ENCODE measurements around the gene CYTH4. TPM values are rescaled to one million over a fixed set of nuclear protein-coding genes. Genes with fewer than 3 reads are reported as not detected.

CYTH4 gene
- total and polyA plus RNA-seq, 10 of the 15 experiments (the other 5 are each of a cell fraction or from before 2014, with no cell fraction given) = 1.5 to 27.3 (median 16.9) TPM

GRCh38 chr22:37233751-37234631 is 48.3 kb upstream of the CYTH4 start:
- ATAC-seq (no peak), FAIRE-seq (no peak), DNase-seq (ENCODE audit: low read depth, low spot score) (no peak)
- Histone ChIP-seq H3K27ac (ENCODE audit: control insufficient read depth, insufficient read depth) (no peak overlapping the region; the same call in 1 of the 2 replicates), H3K4me1 (ENCODE audit: control insufficient read depth, insufficient read depth, low read length) (peaks cover 88% of the 10 kb centered on the region), H3K9me3 (replicated peaks; ENCODE audit: control insufficient read depth, insufficient read depth, low read length) (no peaks in the 10 kb centered on the region), H4K20me1 (ENCODE audit: control insufficient read depth, insufficient read depth) (peaks cover 8% of the 10 kb centered on the region; the same call in 1 of the 2 replicates), H2AFZ (ENCODE audit: control insufficient read depth, low read depth, low read length) (no peak overlapping the region), H3K4me3 (no peak overlapping the region), H3K79me2 (ENCODE audit: control insufficient read depth, insufficient read depth, low read length) (peaks cover 58% of the 10 kb centered on the region), H3K4me2 (ENCODE audit: control insufficient read depth, insufficient read depth) (no peak overlapping the region; the same call in 1 of the 2 replicates), H3K36me3 (ENCODE audit: control insufficient read depth in 2 of 2, insufficient read depth in 2 of 2, low read length in 1 of 2) (peaks cover 42 to 44% of the 10 kb centered on the region in 2 experiments), H3K9ac (ENCODE audit: control insufficient read depth, insufficient read depth, low read length) (no peak overlapping the region), H3K27me3 (replicated peaks in 1 of 2; ENCODE audit: control insufficient read depth in 2 of 2, insufficient read depth in 2 of 2, low read length in 1 of 2) (no peaks in the 10 kb centered on the region)
- ChIA-PET SMC1A (ENCODE audit: uncharacterized antibody, unreplicated experiment) (interaction anchor here (6.5 kb wide), 1 partner anchor 9 kb away, joined by 109 read pairs; the partner anchor contains the start of gene RAC2), CTCF (no interaction called here), RAD21 (ENCODE audit: unreplicated experiment) (no interaction called here), POLR2A (interaction anchor here (1.3 to 2.3 kb wide), 2 partner anchors 9 to 17 kb away, joined by 7 to 9 read pairs; no protein-coding TSS in a partner anchor)
- intact Hi-C loops (cut with micrococcal nuclease; ENCODE audit: unreplicated experiment) (no loop called here), in situ Hi-C loops (cut with MboI) (no loop called here)
- BruUV-seq (replicated peaks) = no TSS peak
- 84% methylated on average over 26 of the region's 27 CpGs for WGBS (ENCODE audit: insufficient coverage, insufficient replicate concordance, low lambda C conversion rate, missing lambda C conversion rate)
- TF ChIP-seq PKNOX1 (IDR thresholded peaks at IDR 0.05) = no peak
- no peak for TF ChIP-seq NRF1 (conservative IDR thresholded peaks at IDR 0.05; ENCODE audit: low read depth, low read length)
- no peak for TF ChIP-seq ZSCAN29 (IDR thresholded peaks at IDR 0.05)
- TF ChIP-seq EED (IDR thresholded peaks at IDR 0.05; ENCODE audit: low read depth) = no peak
- TF ChIP-seq PAX5 (IDR thresholded peaks at IDR 0.05; ENCODE audit: borderline replicate concordance, low read depth, low read length) = no peak
- no peak for TF ChIP-seq NFIC (IDR thresholded peaks at IDR 0.05; ENCODE audit: low read depth, low read length)
- no peak for TF ChIP-seq MTA3 (IDR thresholded peaks at IDR 0.05; ENCODE audit: borderline replicate concordance, low read length)
- no peak for TF ChIP-seq CHD1 (IDR thresholded peaks at IDR 0.05; ENCODE audit: low read depth, low read length)
- no peak for TF ChIP-seq MAX (IDR thresholded peaks at IDR 0.05; ENCODE audit: low read depth, low read length)
- TF ChIP-seq HDGF (IDR thresholded peaks at IDR 0.05) = no peak
- TF ChIP-seq REST (IDR thresholded peaks at IDR 0.05; ENCODE audit: low read depth, low read length) = no peak
- no peak for TF ChIP-seq MEF2A (IDR thresholded peaks at IDR 0.05; ENCODE audit: insufficient read depth, low read depth, low read length)
- no peak for TF ChIP-seq MXI1 (IDR thresholded peaks at IDR 0.05; ENCODE audit: low read depth, low read length)
- no peak for TF ChIP-seq CBX3 (IDR thresholded peaks at IDR 0.05; ENCODE audit: borderline replicate concordance, low read depth)
- no peak for TF ChIP-seq SMAD1 (IDR thresholded peaks at IDR 0.05; ENCODE audit: low read depth, partially characterized antibody)
- no peak for TF ChIP-seq MLLT1 (IDR thresholded peaks at IDR 0.05)
- no peak for TF ChIP-seq CEBPB (IDR thresholded peaks at IDR 0.05; ENCODE audit: borderline replicate concordance in 1 of 2, low read depth in 2 of 2, low read length in 2 of 2)

All from GM12878 (cell line).